ENCODE results near the gene DAO.
"Not testable (repeated sequence)": the region's sequence is repeated elsewhere in the genome, so short reads cannot be mapped to it uniquely, and the experiment has no call there.

The DAO gene

GRCh38 chr12:108879615-108880254 is at the start of gene DAO:
TSS of gene DAO (plus strand) at chr12:108880092. CDS start at chr12:108885007, 4,915 bp downstream.
- DNase-seq, result no peak

GRCh38 chr12:108831309-108831991 is 48.4 kb upstream of the DAO start:
- no peak for DNase-seq

DNA sequence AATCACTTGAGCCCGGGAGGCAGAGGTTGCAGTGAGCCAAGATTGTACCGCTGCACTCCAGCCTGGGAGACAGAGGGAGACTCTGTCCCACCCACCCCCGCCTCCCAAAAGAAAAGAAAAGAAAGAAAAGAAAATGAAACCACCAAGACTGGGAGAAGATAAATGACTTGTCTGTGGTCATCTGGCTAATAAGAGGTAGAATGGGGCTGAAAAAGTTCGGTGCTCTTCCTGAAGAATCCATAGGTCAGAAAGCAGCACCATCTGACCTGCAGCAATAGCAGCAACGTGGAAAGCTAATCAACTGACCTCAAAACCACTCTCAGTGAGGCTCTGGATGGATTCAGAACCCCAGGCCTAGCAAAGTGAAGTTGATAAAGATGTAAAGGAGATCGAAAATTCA is 47.7 kb upstream of the DAO start:
- no peak for DNase-seq

GRCh38 chr12:108832730-108833354 is 47.0 kb upstream of the DAO start:
- no peak for DNase-seq

DNA sequence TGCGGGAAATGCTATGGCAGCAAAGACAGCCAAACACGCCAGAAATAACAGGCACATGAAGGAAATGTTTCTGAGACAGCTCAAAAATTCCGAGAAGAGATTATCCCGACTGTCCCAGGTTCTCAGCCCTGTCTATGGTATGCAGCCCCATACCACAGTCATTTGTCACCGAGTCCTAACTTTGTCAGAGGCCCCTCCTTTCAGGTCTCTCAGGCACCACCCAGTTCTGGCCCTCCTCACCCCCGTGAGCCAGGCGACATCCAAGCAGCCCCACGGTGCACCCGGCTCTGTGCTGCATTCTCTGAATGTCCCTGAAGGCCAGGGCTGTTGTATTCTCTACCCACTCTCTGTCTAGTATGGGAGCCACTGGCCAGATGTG is 46.5 kb upstream of the DAO start:
- DNase-seq, result no peak

GRCh38 chr12:108833757-108834472 is 46.0 kb upstream of the DAO start:
- no peak for DNase-seq

- no peak for DNase-seq
These were observed 43.8 kb upstream of the DAO start for GRCh38 chr12:108835860-108836634.

GRCh38 chr12:108837239-108837638 is 42.7 kb upstream of the DAO start:
- DNase-seq, result no peak

DNA sequence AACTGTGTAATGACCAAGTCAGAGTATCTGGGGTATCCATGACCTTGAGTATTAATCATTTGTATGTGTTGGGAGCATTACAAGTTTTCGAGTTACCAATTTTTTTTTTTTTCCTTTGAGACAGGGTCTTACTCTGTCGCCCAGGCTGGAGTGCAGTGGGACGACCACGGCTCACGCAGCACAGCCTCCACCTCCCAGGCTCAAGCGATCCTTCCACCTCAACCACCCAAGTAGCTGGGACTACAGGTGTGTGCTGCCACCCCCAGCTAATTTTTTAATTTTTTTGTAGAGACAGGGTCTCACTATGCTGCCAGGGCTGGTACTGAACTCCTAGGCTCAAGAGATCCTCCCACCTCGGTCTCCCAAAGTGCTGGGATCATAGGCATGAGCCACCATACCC is 42.2 kb upstream of the DAO start:
- DNase-seq, result no peak

GRCh38 chr12:108838194-108839017 is 41.5 kb upstream of the DAO start:
- peak; percentile 65 to 73 for DNase-seq

DNA sequence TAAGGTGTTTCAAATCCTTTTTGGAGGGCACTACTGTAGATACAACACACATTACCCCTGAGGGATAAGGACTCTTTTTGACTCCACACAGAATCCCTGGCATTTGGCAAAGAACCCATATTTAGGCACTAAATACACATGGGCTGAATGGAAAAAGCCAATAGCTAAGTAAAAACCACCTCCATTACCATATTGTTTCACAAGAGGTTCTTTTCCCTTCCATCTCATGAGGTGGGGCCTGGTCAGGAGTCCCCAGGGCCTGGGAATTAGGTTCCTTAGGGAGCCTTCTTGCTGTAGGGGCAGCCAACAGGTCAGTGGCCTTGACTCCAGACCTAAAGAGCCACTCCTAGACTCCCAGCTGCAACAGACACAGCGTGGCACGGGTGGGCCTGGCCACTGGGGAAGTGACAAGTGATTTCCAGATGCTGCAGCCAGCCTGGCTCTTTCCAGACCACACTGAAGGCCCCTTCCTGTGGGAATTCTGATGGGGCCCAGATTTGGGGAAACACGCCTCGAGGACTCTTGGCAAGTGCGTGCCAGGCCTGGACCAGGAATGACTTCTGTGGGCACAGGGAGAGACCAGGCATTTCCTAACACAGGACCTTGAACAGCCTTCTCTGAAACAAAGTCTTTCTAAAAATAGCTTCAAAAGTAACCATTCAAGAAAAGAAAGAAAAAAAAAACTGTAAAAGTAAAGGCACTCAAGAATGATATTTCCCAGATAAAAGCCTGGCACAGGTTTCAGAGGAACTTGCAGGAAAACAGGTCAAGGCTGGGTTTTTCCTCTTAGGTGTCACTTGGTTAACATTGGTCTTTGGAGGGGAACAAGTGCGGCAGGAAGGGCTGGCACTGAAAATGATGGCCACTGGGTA is 40.6 kb upstream of the DAO start:
- DNase-seq, result no peak

GRCh38 chr12:108839890-108840230 is 40.0 kb upstream of the DAO start:
- no peak for DNase-seq

DNA sequence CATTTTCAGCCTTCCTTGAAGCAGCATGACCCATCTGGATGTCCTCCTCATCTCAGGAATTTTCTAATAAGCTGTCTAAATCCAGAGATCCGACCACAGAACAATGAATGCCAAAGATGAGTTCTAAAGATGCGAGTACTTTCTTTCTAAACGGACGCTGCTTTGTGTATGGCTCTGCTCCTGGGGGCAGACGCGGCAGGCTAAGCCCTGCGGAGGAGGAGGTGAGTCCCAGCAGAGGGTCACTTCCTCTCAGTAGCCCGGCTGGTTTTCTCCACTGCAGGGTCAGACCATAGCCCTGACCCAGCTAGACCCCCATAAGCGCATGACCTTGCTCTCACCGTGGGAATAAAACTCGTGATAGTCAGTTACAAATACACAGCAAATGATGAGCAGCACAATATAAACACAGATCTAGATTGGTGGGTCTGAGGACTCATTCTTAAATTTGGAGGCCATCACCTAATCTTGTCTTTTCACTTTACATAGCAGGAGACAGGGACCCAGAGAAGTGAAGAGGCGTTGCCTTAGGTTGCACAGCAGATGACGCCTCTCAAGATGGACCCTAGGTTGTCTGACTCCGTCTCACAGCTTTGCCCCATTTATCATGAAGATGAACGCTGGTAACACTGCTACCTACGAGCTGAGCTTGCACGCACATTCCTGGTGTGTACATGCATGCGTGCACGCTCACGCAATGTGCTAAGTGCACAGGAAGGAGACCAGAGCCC is 39.1 kb upstream of the DAO start:
- no peak for DNase-seq

- not testable (repeated sequence) for DNase-seq
These were observed 38.1 kb upstream of the DAO start for GRCh38 chr12:108841825-108842224.

DNA sequence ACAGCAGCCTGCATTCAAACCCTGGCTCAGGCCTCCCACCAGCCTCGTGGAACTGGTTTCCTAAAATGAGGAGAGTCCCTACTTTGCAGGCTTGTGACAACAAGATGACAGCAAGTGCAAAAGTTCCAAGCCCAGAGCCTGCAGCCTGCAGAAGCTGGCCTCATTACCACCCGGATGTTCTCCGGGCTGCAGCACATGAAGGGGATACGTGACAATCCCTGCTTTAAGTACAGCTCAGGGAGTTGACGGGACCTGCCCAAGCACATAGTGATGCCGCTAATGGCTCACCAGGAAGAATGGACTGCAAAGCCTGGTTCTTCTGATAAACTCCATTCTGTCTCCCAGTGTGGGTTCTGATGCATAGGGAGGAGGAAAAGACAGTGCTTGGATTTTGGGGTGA is 37.5 kb upstream of the DAO start:
- no peak for DNase-seq

- DNase-seq, result no peak
These were observed 36.7 kb upstream of the DAO start for GRCh38 chr12:108843187-108843586.

- DNase-seq, result no peak
These were observed 34.2 kb upstream of the DAO start for GRCh38 chr12:108845696-108846095.

GRCh38 chr12:108846290-108846701 is 33.6 kb upstream of the DAO start:
- peak; percentile 85 to 92 for DNase-seq

DNA sequence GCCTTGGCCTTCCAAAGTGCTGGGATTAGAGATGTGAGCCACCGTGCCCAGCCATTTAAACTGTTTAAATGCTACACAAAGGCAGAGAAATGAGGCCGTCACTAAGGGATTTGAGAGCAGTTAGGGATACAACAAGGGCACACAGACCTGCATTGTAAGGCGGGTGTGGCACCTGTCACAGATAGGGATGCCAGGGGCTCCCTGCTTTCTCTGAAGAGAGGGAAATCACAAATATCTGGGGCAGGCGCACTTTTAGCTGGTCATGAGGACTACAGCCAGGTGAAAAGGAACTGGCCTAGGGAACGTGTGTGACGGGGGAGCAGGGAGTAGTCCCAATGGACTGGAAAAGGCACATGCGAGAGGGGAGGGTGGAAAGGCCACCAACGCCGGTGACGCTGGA is 32.2 kb upstream of the DAO start:
- DNase-seq, result no peak

- DNase-seq, result no peak
These were observed 30.2 kb upstream of the DAO start for GRCh38 chr12:108849660-108850059.
